ENCODE data around the gene TSGA10IP. TPM values are rescaled to one million over a fixed set of nuclear protein-coding genes. Genes with fewer than 3 reads are reported as not detected.

TSGA10IP gene
- total RNA-seq, 4 donors from 2014 or later: not detected

GRCh38 chr11:65964906-65965305 is 19.6 kb downstream of the TSGA10IP start:
- DNase-seq: no peak
- TF ChIP-seq POLR2A (IDR thresholded peaks at IDR 0.05) (no peak), CTCF (IDR thresholded peaks at IDR 0.05 in 4 of 5, conservative IDR thresholded peaks at IDR 0.05 in 1 of 5) (no peak)
- in situ Hi-C loops (cut with MboI; ENCODE audit: low sequenced_read_pairs in 4 of 4) (loop anchor here in 1 of 4 donors (10.0 kb wide), 1 partner anchor 80 kb away; the partner anchor contains the start of gene FIBP), intact Hi-C loops (cut with DNase I; ENCODE audit: low total_unique reads) (loop anchor here (5.0 kb wide), 1 partner anchor 348 kb away; the partner anchor contains the start of gene PCNX3)
- peaks cover 0 to 49% of the 10 kb centered on the region in 2 donors for H3K36me3 ChIP-seq
- H3K27ac ChIP-seq: no peak overlapping the region
- no peaks in the 10 kb centered on the region for H3K9me3 ChIP-seq
- H3K4me1 ChIP-seq: peaks cover 34 to 41% of the 10 kb centered on the region in 2 donors
- no peak for ATAC-seq
- no peak overlapping the region for H3K4me3 ChIP-seq
- no peaks in the 10 kb centered on the region for H3K27me3 ChIP-seq

GRCh38 chr11:65965986-65966762 is 20.9 kb downstream of the TSGA10IP start:
- H3K4me1 ChIP-seq: peaks cover 40 to 41% of the 10 kb centered on the region in 2 donors
- no peak overlapping the region for H3K4me3 ChIP-seq
- in situ Hi-C loops (cut with MboI; ENCODE audit: low sequenced_read_pairs in 4 of 4) (loop anchor here in 1 of 4 donors (10.0 kb wide), 1 partner anchor 81 kb away; the partner anchor contains the start of gene FIBP), intact Hi-C loops (cut with DNase I; ENCODE audit: low total_unique reads) (no loop called here)
- DNase-seq: no peak
- peaks cover 0 to 54% of the 10 kb centered on the region in 2 donors for H3K36me3 ChIP-seq
- H3K9me3 ChIP-seq: no peaks in the 10 kb centered on the region
- no peak for TF ChIP-seq CTCF (IDR thresholded peaks at IDR 0.05 in 4 of 5, conservative IDR thresholded peaks at IDR 0.05 in 1 of 5)
- TF ChIP-seq POLR2A (IDR thresholded peaks at IDR 0.05): no peak
- no peak for ATAC-seq
- H3K27ac ChIP-seq: no peak overlapping the region
- H3K27me3 ChIP-seq: no peaks in the 10 kb centered on the region

GRCh38 chr11:65967329-65967934 is 22.2 kb downstream of the TSGA10IP start:
- in situ Hi-C loops (cut with MboI; ENCODE audit: low sequenced_read_pairs in 4 of 4): loop anchor here in 1 of 4 donors (10.0 kb wide), 1 partner anchor 83 kb away; the partner anchor contains the start of gene FIBP
- TF ChIP-seq POLR2A (IDR thresholded peaks at IDR 0.05) (no peak), CTCF (IDR thresholded peaks at IDR 0.05 in 4 of 5, conservative IDR thresholded peaks at IDR 0.05 in 1 of 5) (no peak)
- no peak overlapping the region for H3K4me3 ChIP-seq
- peaks cover 0 to 54% of the 10 kb centered on the region in 2 donors for H3K36me3 ChIP-seq
- DNase-seq: no peak
- ATAC-seq: no peak
- H3K27ac ChIP-seq: no peak overlapping the region
- intact Hi-C loops (cut with DNase I; ENCODE audit: low total_unique reads): no loop called here
- no peaks in the 10 kb centered on the region for H3K9me3 ChIP-seq
- peaks cover 39 to 40% of the 10 kb centered on the region in 2 donors for H3K4me1 ChIP-seq
- H3K27me3 ChIP-seq: no peaks in the 10 kb centered on the region

GRCh38 chr11:65968600-65969482 is 23.6 kb downstream of the TSGA10IP start:
- intact Hi-C loops (cut with DNase I; ENCODE audit: low total_unique reads) (loop anchor here (1.0 kb wide), 1 partner anchor 20 kb away; no protein-coding TSS in a partner anchor), in situ Hi-C loops (cut with MboI; ENCODE audit: low sequenced_read_pairs in 4 of 4) (loop anchor here in 1 of 4 donors (10.0 kb wide), 1 partner anchor 84 kb away; the partner anchor contains the start of gene FIBP)
- Histone ChIP-seq H3K27me3 (no peaks in the 10 kb centered on the region), H3K4me3 (no peak overlapping the region), H3K27ac (peak overlapping the region; percentile 78 to 86 (median 82)), H3K4me1 (peaks cover 25 to 26% of the 10 kb centered on the region in 2 donors), H3K9me3 (no peaks in the 10 kb centered on the region), H3K36me3 (peaks cover 0 to 64% of the 10 kb centered on the region in 2 donors)
- DNase-seq (peak; percentile 57 to 76), ATAC-seq (peak; percentile 98)
- no peak for TF ChIP-seq POLR2A (IDR thresholded peaks at IDR 0.05)
- TF ChIP-seq CTCF (IDR thresholded peaks at IDR 0.05 in 4 of 5, conservative IDR thresholded peaks at IDR 0.05 in 1 of 5): peak in 4 of 5 experiments; percentile 30 to 48 (median 32)

Data from gastrocnemius medialis (tissue), 4 donors.